Amygdala (tissue), 56 donors: ENCODE measurements around the gene RETREG1.
A peak's percentile ranks its signal among the peaks of the same experiment; 100 is the strongest.
"Not testable (repeated sequence)": the region's sequence is repeated elsewhere in the genome, so short reads cannot be mapped to it uniquely, and the experiment has no call there.

Experiments used
- DNase-seq, 56 donors: peaks; one replicate each; lab custom pipeline; 2025; lab: John Stamatoyannopoulos, UW

Gene RETREG1

DNA sequence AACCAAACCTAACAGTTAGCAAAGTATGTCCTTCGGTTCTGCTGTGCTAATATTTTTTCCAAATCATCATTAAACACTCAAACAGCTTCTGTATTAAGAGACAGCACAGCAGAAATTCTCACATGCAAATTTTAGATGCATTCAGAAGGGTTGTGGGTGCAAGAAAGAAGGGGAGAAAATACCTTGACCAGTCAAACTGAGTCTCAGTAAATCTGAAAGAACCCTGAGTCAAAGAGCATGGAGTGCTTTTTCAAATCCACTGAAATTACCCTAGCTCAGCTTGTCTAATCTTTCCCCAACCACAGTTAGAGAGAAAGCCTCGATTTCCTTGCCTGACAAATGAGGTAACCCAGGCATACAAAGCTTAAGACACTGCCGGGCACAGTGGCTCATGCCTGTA is 55.1 kb downstream of the RETREG1 start:
- no peak for DNase-seq

DNA sequence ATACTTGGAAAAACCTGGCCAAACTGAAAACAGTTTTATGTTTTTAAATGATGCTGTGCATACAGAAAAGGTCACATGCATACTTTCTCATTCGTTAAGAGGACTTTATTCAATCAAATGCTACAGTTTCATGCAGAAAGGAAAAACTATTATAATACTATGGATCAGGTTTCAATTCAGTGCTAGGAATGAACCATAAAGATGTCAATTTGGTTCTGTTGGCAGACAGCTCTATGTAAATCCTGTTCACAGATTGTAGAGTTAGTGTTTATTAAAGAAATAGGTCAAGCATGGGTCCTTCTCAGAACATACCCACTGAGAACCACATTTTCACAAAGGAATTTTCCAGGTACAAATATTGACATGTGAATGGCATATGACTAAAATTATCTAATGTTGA is 57.1 kb downstream of the RETREG1 start:
- no peak for DNase-seq

DNA sequence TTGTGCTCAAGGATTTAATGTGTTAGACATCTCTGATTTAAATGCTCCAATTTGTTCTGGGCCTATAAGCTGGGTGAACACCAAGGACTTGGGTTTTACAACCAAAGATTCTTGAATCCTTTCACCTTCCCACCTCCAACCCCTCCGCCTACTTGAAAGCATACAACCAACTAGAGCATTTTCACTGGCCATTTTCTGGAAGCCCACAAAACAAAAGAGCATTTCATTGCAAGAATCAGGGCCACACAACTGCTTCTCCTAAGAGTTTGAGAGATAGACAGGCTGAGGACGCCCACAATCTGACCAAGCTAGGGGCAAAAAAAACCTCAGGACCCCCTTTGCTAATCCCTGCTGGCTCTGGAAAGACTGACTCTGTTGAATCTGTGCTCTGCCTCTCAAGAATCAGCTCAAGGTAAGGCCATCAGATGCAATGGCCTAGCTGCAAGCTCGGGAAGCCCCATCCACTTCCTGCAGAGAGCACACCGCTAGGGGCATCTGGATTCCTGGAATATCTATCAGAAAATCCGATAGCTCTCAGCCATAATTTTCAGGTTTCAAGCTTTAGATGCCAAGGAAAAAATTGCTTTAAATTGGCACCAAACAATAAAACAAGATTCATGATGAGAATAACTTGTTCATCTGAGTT is 57.7 kb downstream of the RETREG1 start:
- no peak for DNase-seq

DNA sequence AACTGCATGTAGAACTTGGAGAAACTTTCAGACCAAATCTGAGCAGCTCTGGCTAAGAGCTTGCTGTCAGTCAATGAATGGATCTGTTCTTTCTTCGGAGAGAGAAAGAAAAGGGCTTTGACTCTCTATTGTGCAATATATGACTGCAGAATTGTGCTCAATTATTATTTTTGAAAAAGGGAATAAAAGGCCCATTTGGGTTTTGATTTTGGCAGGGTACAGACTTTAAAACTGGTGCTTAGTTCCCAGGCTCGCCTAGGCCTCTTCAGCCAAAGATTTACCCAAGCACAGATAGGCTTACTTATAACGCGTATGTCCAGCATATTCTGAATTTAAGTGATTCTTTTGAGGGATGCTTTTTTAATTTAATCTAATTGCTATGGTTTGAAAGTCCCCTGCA is 59.3 kb downstream of the RETREG1 start:
- DNase-seq, result peak in 3 of 56 donors; percentile 27 to 43 (median 32)

DNA sequence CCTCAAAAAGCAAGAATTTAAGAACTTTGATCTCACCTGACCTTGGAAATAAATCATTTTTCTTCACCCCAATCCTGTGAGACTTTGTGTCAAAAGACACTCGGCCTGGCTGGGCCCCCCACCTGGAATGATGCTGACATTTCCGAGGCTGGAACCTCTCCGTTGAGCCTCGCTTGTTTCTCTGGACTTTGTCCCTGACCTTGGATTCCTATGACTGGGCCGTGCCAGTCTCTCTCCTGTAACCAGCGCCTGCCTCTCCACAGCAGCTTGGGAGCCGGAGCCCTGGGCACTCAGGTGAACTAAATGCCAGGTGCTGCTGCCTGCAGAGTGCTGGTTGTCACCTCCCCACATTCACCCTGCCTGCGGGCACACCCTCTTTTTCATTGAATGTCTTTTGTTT is 62.7 kb downstream of the RETREG1 start:
- no peak for DNase-seq

DNA sequence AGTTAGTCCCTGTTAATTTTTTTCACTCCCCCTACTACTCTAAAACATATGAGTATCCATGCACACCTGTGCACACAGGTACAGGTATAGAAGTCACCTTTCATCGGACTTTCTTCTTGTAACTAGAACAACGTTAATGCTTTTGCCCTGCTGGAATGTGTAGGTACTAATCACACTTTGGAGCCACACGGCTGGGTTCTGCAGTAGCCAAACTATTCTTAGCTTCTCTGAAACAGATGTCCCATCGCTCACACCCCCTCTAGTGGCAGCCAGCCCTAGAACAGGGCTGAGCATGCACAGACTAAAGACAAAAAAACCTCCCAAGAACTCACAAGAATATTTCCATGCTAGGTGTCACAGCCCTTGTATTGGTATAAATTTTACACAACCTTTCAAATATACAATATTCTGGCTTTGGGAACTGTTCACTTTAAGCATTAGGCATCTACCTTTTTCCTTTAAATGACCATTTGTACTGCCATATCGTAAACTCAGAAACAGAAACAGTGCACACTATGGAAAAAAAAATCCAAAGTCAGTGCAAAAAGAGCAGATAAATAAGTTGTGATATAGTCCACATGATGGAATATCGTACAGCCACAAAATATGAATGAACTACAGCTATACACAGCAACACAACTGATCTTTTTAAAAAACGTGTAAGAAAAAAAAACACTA is 64.0 kb downstream of the RETREG1 start:
- peak in 48 of 56 donors; percentile 10 to 88 (median 59) for DNase-seq

DNA sequence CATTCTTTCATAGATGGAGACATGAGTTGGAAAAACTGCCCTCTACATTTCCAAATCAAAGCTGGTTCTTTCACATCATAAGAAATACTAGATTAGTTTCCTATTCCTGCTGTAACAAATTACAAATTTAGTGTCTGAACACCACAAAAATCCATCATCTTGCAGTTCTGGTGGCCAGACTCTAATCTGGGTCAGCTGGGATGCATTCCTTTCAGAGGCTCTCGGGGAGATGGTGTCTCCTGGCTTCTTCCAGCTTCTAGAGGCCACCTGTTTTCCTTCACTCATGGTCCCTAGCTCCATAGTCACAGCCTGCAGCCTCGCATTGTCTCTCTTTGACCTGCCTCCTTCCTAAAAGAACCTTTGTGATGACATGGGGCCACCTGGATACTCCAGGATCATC is 65.2 kb downstream of the RETREG1 start:
- DNase-seq, result no peak

DNA sequence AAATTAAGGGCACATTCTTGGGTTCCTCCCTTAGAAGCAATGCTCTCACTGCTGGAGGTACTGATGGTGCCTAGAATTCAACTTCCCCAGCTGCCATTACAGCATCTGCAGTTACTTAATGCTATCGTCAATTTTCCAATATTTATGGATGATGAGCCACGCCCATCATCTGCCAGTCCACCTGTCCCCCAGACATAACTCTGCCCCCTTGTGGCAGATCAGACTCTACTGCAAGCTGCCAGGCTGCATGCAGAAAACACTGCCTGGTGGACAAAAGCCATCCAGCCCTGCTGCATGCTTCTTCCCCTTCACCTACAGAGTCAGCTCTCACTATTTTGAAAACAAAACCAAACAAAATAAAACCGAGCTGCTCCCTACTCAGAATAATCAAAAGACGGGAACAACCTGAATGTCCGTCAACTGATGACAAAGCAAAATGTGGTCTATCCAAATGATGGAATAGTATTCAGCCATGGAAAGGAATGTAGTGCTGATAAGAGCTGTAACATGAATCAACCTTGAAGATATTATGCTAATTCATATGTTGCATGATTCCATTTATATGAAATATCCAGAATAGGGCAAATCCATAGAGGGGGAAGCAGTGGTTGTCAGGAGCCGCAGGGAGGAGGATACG is 66.4 kb downstream of the RETREG1 start:
- DNase-seq, result no peak

DNA sequence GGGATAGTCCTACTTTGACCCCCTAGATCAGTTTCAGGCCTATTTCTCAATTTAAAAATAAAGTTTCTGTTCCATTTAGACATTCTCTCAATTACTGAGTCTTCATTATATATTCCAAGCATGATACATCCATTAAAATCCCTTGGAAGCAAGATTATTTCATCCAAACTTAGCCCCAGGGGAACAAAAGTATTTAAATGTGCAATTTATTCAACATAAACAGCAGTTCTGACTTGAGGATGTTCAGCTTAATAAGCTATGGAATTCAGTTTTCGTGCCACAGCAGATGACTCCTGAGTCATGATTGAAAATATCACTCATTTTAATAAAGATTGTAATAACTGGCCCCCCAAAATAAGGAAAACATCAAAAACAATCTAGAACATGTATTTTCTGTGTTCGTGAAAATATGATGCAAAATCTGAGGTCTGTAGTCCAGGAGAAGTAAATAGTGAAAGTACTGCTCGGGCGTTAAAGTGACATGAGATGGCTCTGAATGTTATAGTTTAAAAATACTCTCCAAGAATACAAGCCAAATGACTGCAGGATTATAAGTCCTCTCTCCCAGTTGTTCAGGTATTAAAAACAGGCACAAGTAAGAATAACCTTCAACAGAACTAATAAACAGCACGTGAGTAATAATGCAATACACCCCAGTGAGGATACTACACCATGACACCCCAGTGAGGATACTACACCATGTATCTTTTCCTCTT is 67.1 kb downstream of the RETREG1 start:
- DNase-seq, result no peak

DNA sequence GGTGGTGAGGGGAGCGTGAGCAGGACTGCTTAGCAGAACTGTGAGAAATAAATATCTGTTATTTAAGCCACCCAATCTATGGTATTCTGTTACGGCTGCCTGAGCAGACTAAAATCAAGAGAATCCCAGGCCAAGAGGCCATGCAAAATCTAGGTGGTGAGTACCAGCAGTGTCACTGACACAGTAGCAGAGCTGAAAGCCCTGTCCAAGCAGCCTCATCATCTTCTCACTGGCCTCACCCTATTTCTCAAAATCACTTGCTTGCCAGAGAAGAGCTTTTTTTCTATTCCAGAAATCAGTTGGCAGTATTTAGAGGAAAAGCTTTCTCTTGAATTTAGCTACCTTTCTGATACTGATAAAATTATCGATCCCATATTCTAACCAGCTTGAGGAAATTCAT is 68.0 kb downstream of the RETREG1 start:
- DNase-seq, result no peak

DNA sequence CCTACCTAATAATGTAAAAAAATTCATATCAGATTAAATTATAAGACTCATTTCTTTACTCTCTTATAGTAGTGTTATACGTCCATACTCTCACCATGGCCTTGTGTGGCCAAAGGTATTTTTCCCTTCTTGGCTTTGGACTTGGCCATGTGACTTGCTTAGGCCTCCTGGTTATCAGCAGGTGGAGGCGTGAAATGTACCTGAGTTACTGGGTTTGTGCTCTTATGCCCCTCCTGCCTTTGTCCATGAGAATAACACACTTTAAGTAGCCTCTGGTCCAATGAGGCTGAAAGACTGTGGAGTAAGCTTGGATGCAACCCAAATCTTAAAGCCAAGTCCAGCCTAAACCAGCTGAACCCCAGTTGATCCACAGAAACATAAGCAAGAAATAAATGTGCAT is 68.7 kb downstream of the RETREG1 start:
- no peak for DNase-seq

DNA sequence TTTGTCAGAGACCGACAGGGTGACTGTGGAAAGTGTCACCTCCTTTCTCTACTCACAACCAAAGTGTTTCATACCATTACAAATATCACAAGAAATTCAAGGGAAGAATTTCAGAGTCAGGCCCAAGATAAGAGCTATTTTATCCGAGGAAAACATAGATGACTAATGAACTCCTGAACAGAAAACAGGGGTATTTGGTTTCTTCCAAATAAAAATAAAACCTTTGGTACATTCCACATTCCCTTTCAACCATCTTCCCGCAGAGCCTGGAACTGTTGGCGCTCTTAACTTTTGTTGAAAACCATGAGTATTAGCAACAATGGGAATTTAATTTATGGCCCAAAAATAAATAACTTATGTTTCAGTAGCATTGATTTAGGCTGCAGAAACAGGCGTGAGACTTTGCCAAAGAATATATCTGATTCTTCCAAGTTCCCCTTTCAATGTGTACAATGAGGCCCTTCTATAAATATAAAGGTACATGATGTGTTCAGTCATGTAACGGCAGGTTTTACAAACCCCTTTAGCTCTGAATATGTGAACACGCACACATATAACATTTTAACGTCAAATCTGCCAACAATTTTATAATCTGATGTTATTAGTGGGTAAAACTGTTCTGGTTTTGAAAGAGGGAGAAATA is 69.5 kb downstream of the RETREG1 start:
- no peak for DNase-seq

DNA sequence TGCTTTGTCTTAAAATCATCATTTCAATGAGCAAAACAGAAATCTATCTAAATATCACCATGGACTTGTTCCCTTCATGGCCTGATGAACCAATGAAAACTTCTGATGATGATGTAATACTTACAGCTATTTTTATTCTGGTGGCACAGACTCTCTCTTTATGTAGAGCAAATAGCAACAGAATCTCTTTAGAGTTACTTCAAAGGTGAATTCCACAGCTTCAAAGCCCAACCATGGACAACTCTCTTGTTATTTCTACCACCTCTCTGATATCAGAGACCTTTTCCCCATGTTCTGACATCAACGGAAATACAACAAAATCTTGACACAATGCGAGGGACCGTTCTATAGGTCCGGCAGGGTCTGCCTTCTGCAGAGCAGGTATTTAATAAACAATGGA is 70.1 kb downstream of the RETREG1 start:
- DNase-seq, result no peak

DNA sequence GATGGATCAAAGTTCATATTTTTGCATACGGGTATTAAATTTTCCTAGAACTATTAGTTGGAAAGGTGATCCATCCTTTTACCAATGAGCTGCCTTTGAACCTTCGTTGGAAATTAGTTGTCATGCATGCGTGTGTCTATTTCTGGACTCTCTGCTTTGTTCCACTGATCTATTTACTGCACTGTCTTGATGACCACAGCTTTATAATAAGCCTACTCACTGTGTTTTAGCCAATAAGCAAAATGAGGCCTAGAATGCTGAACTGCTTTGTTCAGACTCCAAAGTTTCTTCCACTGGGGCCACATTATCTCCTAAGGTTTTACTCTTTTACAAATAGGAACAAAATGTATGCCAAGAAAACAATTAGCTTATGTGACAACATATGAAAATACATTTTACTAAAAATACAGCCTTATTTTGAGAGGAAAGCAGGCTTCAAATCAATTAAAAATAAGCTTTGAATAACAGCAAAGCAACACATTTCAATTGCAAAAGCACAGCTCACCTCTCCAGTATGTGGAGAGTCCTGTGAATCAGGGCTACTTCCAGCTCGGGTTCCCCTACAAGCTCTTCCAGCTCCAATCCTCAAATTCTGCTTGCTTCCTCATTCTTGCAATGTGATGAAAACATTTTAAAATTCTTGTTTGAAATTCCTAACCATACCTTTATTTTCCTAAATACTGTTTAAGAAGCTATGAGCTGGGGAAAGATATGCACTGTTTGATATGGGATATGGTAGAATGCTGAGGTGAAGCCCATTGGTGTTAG is 72.0 kb downstream of the RETREG1 start:
- DNase-seq, result peak in 1 of 56 donors; percentile 46

DNA sequence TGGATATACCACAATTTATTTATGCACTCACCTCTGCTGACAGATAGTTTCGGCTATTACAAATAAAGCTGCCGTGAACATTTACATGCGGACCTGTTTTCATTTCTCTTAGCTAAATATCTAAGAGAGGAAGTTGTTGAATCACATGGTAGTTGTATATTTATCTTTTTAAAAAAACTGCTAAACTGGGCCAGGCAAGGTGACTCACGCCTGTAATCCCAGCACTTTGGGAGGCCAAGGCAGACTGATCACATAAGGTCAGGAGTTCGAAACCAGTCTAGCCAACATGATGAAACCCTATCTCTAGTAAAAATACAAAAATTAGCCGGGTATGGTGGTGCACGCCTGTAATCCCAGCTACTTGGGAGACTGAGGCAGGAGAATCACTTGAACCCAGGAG is 73.6 kb downstream of the RETREG1 start:
- DNase-seq, result not testable (repeated sequence)

DNA sequence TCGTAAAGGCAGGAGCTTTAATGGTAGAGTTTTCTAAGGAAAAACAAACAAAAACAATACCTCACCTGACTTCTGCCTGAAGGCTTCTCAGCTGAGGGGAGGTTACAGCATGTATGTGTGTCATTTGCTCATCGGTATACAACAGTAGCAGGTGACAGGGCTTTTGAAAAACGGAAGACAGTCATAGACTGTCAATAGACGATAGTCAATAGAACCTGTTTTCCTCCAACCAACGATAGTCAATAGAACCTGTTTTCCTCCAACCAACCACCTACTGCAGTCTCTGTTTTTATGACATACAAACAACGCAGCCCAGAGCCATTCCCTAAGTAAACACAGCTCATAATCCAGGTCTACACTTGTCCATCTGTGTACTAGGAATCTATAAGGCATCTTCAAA is 74.6 kb downstream of the RETREG1 start:
- no peak for DNase-seq

DNA sequence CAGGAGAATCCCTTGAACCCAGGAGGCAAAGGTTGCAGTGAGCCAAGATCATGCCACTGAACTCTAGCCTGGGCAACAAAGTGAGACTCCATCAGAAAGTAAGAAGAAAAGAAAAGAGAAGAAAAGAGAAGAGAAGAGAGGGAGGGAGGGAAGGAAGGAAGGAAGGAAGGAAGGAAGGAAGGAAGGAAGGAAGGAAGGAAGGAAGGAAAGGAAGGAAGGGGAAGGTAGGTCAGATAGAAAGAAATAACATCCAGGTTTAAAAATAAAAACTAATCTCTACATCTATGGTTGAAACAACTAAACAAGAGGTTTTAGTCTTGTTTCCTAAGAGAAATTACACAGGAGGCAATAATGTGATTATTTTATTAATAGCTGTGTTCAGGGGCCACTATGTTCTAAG is 75.2 kb downstream of the RETREG1 start:
- not testable (repeated sequence) for DNase-seq

DNA sequence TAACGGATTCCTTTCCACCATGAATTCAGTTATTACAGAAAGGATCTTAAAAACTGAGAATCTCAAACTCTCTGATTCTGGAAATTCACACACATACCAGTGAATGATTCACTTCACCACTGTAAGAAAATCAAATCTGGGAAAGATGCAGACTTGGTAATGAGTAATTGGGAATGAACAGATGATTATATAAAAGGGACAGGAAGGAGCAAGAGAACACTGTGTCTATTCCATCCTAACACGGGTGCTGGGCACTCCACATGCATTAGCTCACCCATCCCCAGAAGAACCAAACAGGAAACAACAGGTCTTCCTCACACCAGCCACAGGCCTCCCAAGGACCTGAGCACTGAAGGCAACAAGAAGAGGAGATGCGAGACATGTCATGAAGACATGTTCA is 76.4 kb downstream of the RETREG1 start:
- peak in 1 of 56 donors; percentile 35 for DNase-seq

DNA sequence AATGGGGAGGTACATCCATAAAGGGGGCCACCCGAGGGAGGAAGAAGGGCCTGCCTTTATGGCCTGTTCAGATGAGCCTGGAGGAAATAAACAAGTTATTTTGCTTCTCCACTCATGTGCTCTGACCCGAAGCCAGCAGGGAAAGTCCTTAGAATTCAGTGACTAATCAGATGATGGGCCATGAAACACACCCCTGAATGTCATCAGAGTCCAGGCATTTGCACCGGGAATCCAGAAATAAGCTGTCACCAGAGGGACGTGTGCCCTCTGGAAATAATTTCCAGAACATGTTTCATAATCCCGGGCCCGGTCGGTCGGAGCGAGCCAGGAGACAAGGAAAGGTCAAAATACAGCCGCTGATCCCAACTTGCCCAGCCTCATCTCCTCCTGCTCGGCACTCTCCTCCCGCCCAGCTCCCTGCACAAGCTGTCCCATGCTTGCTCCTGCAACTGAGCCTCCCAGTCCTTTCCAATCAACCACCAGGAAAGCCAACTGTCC is 77.6 kb downstream of the RETREG1 start:
- peak in 5 of 56 donors; percentile 18 to 29 (median 23) for DNase-seq

DNA sequence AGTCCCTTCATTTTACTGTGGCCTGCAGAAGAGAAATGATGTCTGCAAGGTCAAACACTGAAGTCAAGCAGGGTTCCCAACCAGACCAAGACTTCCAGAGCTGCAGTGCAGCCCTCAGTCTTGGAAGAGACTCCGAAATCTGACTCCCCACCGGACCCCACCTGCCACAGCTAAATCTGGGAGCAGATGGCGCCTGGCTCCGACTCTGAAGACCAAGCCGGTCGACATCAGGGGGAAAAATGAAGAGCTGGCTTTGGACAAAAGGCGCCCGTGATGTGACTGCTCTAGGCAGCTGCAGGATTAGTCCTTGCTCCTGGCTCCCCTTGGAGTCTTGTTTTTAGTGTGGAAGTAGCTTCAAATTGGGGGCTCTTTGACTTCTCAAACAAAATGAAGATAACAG is 78.8 kb downstream of the RETREG1 start:
- no peak for DNase-seq
